CD8-positive, alpha-beta memory T cell (primary cell): Measurements from ENCODE around the gene POLR2E. TPM values are rescaled to one million over a fixed set of nuclear protein-coding genes. Genes with fewer than 3 reads are reported as not detected.

Source experiments
- CTCF ChIA-PET: fragments of 350-600 bp; sonication (Branson Sonifier 250); formaldehyde crosslinking; loops from one replicate; lab custom pipeline; 2021; ENCODE audit warnings: antibody characterized with exemption; lab: Charles Lee
- POLR2A ChIA-PET: fragments of 350-600 bp; sonication (Branson Sonifier 250); formaldehyde crosslinking; loops from one replicate; lab custom pipeline; 2021; ENCODE audit warnings: antibody characterized with exemption; lab: Charles Lee
- DNase-seq, 5 donors: peaks; one replicate each; pipeline versions ENCODE4 v3.0.0 to v3.0.0-alpha.2; 2020 to 2022; ENCODE audit warnings: mixed read lengths in 1 of 5
- H3K27ac ChIP-seq: one replicate; pipeline ENCODE4 v1.7.0; 2013; ENCODE audit warnings: low read depth, mild to moderate bottlenecking, low read length, moderate library complexity
- H3K27me3 ChIP-seq: 2 replicates; pipeline ENCODE4 v1.7.0; 2013; ENCODE audit warnings: low read length, mild to moderate bottlenecking; ENCODE audit not compliant: insufficient read depth, poor library complexity, severe bottlenecking
- H3K36me3 ChIP-seq: 2 replicates; pipeline ENCODE4 v1.7.0; 2013; ENCODE audit warnings: mild to moderate bottlenecking, low read length, moderate library complexity; ENCODE audit not compliant: insufficient read depth
- H3K4me1 ChIP-seq: 2 replicates; pipeline ENCODE4 v1.7.0; 2013; ENCODE audit warnings: mild to moderate bottlenecking, low read length, moderate library complexity; ENCODE audit not compliant: insufficient read depth
- H3K4me3 ChIP-seq: 2 replicates; pipeline ENCODE4 v1.7.0; 2013; ENCODE audit warnings: mild to moderate bottlenecking, low read length
- H3K9me3 ChIP-seq: 2 replicates; pipeline ENCODE4 v1.7.0; 2013; ENCODE audit warnings: mild to moderate bottlenecking, low read length
- H3K27ac Mint-ChIP-seq, 8 donors: one replicate each; pipeline ENCODE4 v1.8.0; 2020 to 2021; ENCODE audit warnings: mixed read lengths in 8 of 8, mild to moderate bottlenecking in 6 of 8, inconsistent platforms in 3 of 8, moderate library complexity in 3 of 8
- H3K27me3 Mint-ChIP-seq, 2 donors: one replicate each; pipeline ENCODE4 v1.8.0; 2020 to 2021; ENCODE audit warnings: mixed read lengths in 2 of 2, mild to moderate bottlenecking in 1 of 2, moderate library complexity in 1 of 2
- H3K36me3 Mint-ChIP-seq, 3 donors: one replicate each; pipeline ENCODE4 v1.8.0; 2020 to 2021; ENCODE audit warnings: mixed read lengths in 3 of 3, inconsistent platforms in 1 of 3, mild to moderate bottlenecking in 1 of 3
- H3K4me1 Mint-ChIP-seq, 3 donors: one replicate each; pipeline ENCODE4 v1.8.0; 2020 to 2021; ENCODE audit warnings: mixed read lengths in 3 of 3, inconsistent platforms in 1 of 3, mild to moderate bottlenecking in 1 of 3
- H3K4me3 Mint-ChIP-seq, 7 donors: one replicate each; pipeline ENCODE4 v1.8.0; 2020 to 2021; ENCODE audit warnings: mixed read lengths in 7 of 7, mild to moderate bottlenecking in 6 of 7, moderate library complexity in 4 of 7, inconsistent platforms in 2 of 7
- H3K9me3 Mint-ChIP-seq, 5 donors: one replicate each; pipeline ENCODE4 v1.8.0; 2020 to 2022; ENCODE audit warnings: mixed read lengths in 5 of 5, mild to moderate bottlenecking in 3 of 5, moderate library complexity in 2 of 5, inconsistent platforms in 1 of 5
- polyA plus RNA-seq: library from polyadenylated mRNA; unstranded; fragments of 300-500 nt; fragmentation: Illumina TruSeq; gene quantifications from one replicate; pipeline ENCODE4 v1.2.3, GENCODE V29; 2021
- total RNA-seq, 2 experiments: library from RNA; stranded (reverse); gene quantifications; one replicate each; pipeline ENCODE4 v1.2.3, GENCODE V29; 2021

The POLR2E gene
- total and polyA plus RNA-seq, 3 experiments from 2014 or later = 249 to 278 (median 270) TPM

GRCh38 chr19:1103708-1104310, 8.6 kb upstream of the POLR2E start, which contains the start of gene GPX4:
TSS of gene GPX4 (plus strand) at chr19:1103994. CDS start at chr19:1104044, 50 bp downstream.
- H3K9me3 Mint-ChIP-seq = peaks cover 0 to 2% (median 0%) of the 10 kb centered on the region in 5 donors
- H3K27ac ChIP-seq = peak within 1 kb of the TSS; percentile 85
- H3K36me3 ChIP-seq = peaks cover 8% of the 10 kb centered on the region
- H3K27ac Mint-ChIP-seq = peak within 1 kb of the TSS; percentile 87 to 100 (median 94)
- H3K27me3 ChIP-seq = no peaks in the 10 kb centered on the region
- ChIA-PET CTCF (interaction anchor here (1.1 to 1.4 kb wide), 4 partner anchors 36 to 141 kb away, joined by 3 to 4 read pairs (median 4); partner anchors contain the start of gene ARHGAP45), POLR2A (interaction anchor here (0.6 to 2.7 kb wide), 10 partner anchors 9 to 165 kb away, joined by 3 to 14 read pairs (median 4); partner anchors contain the start of genes ABCA7, ARHGAP45, CIRBP and POLR2E)
- peaks cover 43% of the 10 kb centered on the region for H3K4me1 ChIP-seq
- DNase-seq = peak; percentile 94 to 99 (median 98)
- no peaks in the 10 kb centered on the region for H3K27me3 Mint-ChIP-seq
- H3K9me3 ChIP-seq = no peaks in the 10 kb centered on the region
- peak within 1 kb of the TSS; percentile 73 to 92 (median 78) for H3K4me3 Mint-ChIP-seq
- peak within 1 kb of the TSS; percentile 69 for H3K4me3 ChIP-seq
- peaks cover 24 to 43% (median 28%) of the 10 kb centered on the region in 3 donors for H3K4me1 Mint-ChIP-seq
- peaks cover 0 to 20% (median 0%) of the 10 kb centered on the region in 3 donors for H3K36me3 Mint-ChIP-seq

GRCh38 chr19:1103132-1103707, 8.0 kb upstream of the POLR2E start:
- peak overlapping the region; percentile 87 to 100 (median 94) for H3K27ac Mint-ChIP-seq
- peak overlapping the region; percentile 56 for H3K4me3 ChIP-seq
- no peaks in the 10 kb centered on the region for H3K9me3 ChIP-seq
- peaks cover 27 to 47% (median 31%) of the 10 kb centered on the region in 3 donors for H3K4me1 Mint-ChIP-seq
- DNase-seq = no peak
- no peaks in the 10 kb centered on the region for H3K27me3 ChIP-seq
- peaks cover 43% of the 10 kb centered on the region for H3K4me1 ChIP-seq
- H3K27ac ChIP-seq = peak overlapping the region; percentile 74
- ChIA-PET CTCF (interaction anchor here (0.6 to 1.2 kb wide), 5 partner anchors 35 to 171 kb away, joined by 3 to 4 read pairs (median 3); partner anchors contain the start of gene ARHGAP45), POLR2A (interaction anchor here (0.6 to 2.7 kb wide), 15 partner anchors 8 to 1232 kb away, joined by 3 to 14 read pairs (median 4); partner anchors contain the start of genes ABCA7, ARHGAP45, CIRBP and POLR2E)
- H3K9me3 Mint-ChIP-seq = peaks cover 0 to 2% (median 0%) of the 10 kb centered on the region in 5 donors
- peaks cover 0 to 18% (median 0%) of the 10 kb centered on the region in 3 donors for H3K36me3 Mint-ChIP-seq
- peak overlapping the region; percentile 66 to 90 (median 77) for H3K4me3 Mint-ChIP-seq
- H3K27me3 Mint-ChIP-seq = no peaks in the 10 kb centered on the region
- H3K36me3 ChIP-seq = peaks cover 8% of the 10 kb centered on the region

GRCh38 chr19:1102407-1103131, 7.4 kb upstream of the POLR2E start:
- Mint-ChIP-seq H3K4me3 (peak overlapping the region; percentile 62 to 90 (median 77)), H3K27me3 (no peaks in the 10 kb centered on the region), H3K4me1 (peaks cover 27 to 47% (median 31%) of the 10 kb centered on the region in 3 donors), H3K27ac (peak overlapping the region; percentile 87 to 100 (median 94)), H3K9me3 (peaks cover 0 to 2% (median 0%) of the 10 kb centered on the region in 5 donors), H3K36me3 (peaks cover 0 to 18% (median 0%) of the 10 kb centered on the region in 3 donors)
- DNase-seq = peak in 2 of 5 donors; percentile 46 to 47
- H3K27ac ChIP-seq = peak overlapping the region; percentile 74
- H3K27me3 ChIP-seq = no peaks in the 10 kb centered on the region
- H3K36me3 ChIP-seq = peaks cover 8% of the 10 kb centered on the region
- H3K4me1 ChIP-seq = peaks cover 43% of the 10 kb centered on the region
- H3K4me3 ChIP-seq = no peak overlapping the region
- H3K9me3 ChIP-seq = no peaks in the 10 kb centered on the region
- ChIA-PET POLR2A (interaction anchor here (0.6 to 2.7 kb wide), 10 partner anchors 7 to 1232 kb away, joined by 3 to 9 read pairs (median 4); partner anchors contain the start of genes POLR2E and RNU6-2), CTCF (interaction anchor here (0.6 to 1.2 kb wide), 6 partner anchors 11 to 171 kb away, joined by 3 to 4 read pairs (median 3); partner anchors contain the start of gene ARHGAP45)

- Histone ChIP-seq H3K27ac (peak overlapping the region; percentile 4), H3K4me1 (peaks cover 47% of the 10 kb centered on the region), H3K9me3 (no peaks in the 10 kb centered on the region), H3K4me3 (no peak overlapping the region), H3K27me3 (no peaks in the 10 kb centered on the region), H3K36me3 (no peaks in the 10 kb centered on the region)
- no peaks in the 10 kb centered on the region for H3K27me3 Mint-ChIP-seq
- H3K9me3 Mint-ChIP-seq = peaks cover 0 to 2% (median 0%) of the 10 kb centered on the region in 5 donors
- H3K36me3 Mint-ChIP-seq = peaks cover 0 to 6% (median 0%) of the 10 kb centered on the region in 3 donors
- no peak for DNase-seq
- H3K4me1 Mint-ChIP-seq = peaks cover 25 to 46% (median 33%) of the 10 kb centered on the region in 3 donors
- ChIA-PET POLR2A (no interaction called here), CTCF (interaction anchor here (0.6 to 2.3 kb wide), 5 partner anchors 11 to 94 kb away, joined by 3 to 9 read pairs (median 4); no protein-coding TSS in a partner anchor)
- H3K27ac Mint-ChIP-seq = peak overlapping the region in 7 of 8 donors; percentile 87 to 100 (median 93)
- peak overlapping the region in 4 of 7 donors; percentile 6 to 72 (median 26) for H3K4me3 Mint-ChIP-seq
These were observed 6.1 kb upstream of the POLR2E start for GRCh38 chr19:1101337-1101698.

GRCh38 chr19:1098177-1099051, 3.2 kb upstream of the POLR2E start:
- H3K9me3 Mint-ChIP-seq = no peaks in the 10 kb centered on the region
- peaks cover 0 to 2% of the 10 kb centered on the region in 2 donors for H3K27me3 Mint-ChIP-seq
- no peaks in the 10 kb centered on the region for H3K9me3 ChIP-seq
- no peak for DNase-seq
- H3K4me1 ChIP-seq = peaks cover 64% of the 10 kb centered on the region
- peaks cover 41 to 62% (median 42%) of the 10 kb centered on the region in 3 donors for H3K4me1 Mint-ChIP-seq
- no peak overlapping the region for H3K4me3 ChIP-seq
- H3K36me3 Mint-ChIP-seq = peaks cover 0 to 11% (median 0%) of the 10 kb centered on the region in 3 donors
- no peaks in the 10 kb centered on the region for H3K27me3 ChIP-seq
- H3K4me3 Mint-ChIP-seq = peak overlapping the region in 2 of 7 donors; percentile 12 to 36
- H3K27ac Mint-ChIP-seq = peak overlapping the region in 5 of 8 donors; percentile 56 to 87 (median 74)
- no peaks in the 10 kb centered on the region for H3K36me3 ChIP-seq
- POLR2A ChIA-PET = interaction anchor here (0.7 kb wide), 1 partner anchor 55 kb away, joined by 6 read pairs; no protein-coding TSS in a partner anchor
- H3K27ac ChIP-seq = no peak overlapping the region
- CTCF ChIA-PET = interaction anchor here (1.0 kb wide), 1 partner anchor 15 kb away, joined by 3 read pairs; no protein-coding TSS in a partner anchor

- no peak overlapping the region for H3K4me3 Mint-ChIP-seq
- H3K9me3 Mint-ChIP-seq = no peaks in the 10 kb centered on the region
- H3K27me3 Mint-ChIP-seq = peaks cover 0 to 2% of the 10 kb centered on the region in 2 donors
- H3K4me3 ChIP-seq = no peak overlapping the region
- H3K36me3 Mint-ChIP-seq = peaks cover 0 to 17% (median 0%) of the 10 kb centered on the region in 3 donors
- no peak for DNase-seq
- ChIA-PET CTCF (interaction anchor here (1.0 kb wide), 1 partner anchor 15 kb away, joined by 3 read pairs; no protein-coding TSS in a partner anchor), POLR2A (no interaction called here)
- peaks cover 62% of the 10 kb centered on the region for H3K4me1 ChIP-seq
- H3K27ac ChIP-seq = no peak overlapping the region
- no peaks in the 10 kb centered on the region for H3K9me3 ChIP-seq
- H3K27me3 ChIP-seq = no peaks in the 10 kb centered on the region
- no peaks in the 10 kb centered on the region for H3K36me3 ChIP-seq
- H3K27ac Mint-ChIP-seq = peak overlapping the region in 2 of 8 donors; percentile 58 to 86
- H3K4me1 Mint-ChIP-seq = peaks cover 42 to 62% (median 44%) of the 10 kb centered on the region in 3 donors
These were observed 2.6 kb upstream of the POLR2E start for GRCh38 chr19:1097810-1098176.
